GM18520 (cell line): ENCODE results near the gene DOLPP1.

Experiments used
- ATAC-seq: cut with Tn5 transposase; IDR thresholded peaks from one replicate; pipeline ENCODE4 v1.9.1; 2021; ENCODE audit not compliant: unreplicated experiment

The DOLPP1 gene

DNA sequence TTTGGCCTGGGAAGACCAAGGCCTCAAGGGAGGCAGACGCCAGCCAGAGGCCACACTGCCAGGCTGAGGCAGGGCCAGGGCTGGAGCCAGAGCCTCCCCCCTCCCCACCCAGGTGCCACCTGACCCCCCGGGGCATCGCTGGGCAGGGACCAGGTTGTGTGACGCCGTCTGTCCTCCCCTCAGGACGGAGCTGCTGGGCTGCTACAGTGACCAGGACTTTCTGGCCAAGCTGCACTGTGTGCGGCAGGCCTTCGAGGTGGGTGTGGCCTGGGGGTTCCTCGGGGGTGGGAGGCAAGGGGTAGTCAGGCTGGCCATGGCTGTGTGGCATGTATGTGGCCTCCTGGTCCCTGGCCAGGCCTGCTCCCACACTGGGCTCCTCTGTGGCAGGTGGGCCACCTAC is 17.9 kb upstream of the DOLPP1 start:
- no peak for ATAC-seq

DNA sequence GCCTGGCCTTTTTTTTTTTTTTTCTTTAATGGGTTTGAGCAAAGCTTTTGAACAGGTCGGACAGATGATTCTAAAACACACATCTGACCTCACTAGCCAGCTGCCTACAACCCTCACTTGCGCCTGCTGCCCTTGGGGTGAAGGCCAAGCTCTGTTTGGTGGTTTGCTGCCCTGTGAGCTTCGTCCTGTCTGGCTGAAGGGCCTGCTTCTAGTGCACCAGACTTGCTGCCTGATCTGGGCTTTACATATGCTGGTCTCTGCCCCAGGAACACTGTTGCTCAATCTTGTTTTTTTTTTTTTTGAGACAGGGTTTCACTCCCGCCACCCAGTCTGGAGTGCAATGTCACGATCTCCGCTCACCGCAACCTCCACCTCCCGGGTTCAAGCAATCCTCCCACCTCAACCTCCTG is 16.4 kb upstream of the DOLPP1 start:
- ATAC-seq = no peak

DNA sequence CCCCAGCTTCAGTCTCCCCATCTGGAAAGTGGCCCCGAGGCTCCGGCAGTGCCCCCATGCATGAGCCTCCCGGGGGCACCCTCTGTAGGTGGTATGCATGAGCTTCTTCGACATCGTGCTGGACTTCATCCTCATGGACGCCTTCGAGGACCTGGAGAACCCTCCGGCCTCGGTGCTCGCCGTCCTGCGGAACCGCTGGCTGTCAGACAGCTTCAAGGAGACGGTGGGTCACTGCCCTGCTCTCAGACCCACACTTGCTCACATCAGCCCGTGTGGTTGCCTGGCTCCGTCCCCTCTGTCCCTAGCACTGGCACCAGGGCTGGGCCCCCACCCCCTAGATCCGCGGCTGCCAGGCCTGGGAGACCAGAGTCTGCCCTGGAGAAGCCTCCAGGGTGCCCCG is 12.8 kb upstream of the DOLPP1 start:
- ATAC-seq = no peak

DNA sequence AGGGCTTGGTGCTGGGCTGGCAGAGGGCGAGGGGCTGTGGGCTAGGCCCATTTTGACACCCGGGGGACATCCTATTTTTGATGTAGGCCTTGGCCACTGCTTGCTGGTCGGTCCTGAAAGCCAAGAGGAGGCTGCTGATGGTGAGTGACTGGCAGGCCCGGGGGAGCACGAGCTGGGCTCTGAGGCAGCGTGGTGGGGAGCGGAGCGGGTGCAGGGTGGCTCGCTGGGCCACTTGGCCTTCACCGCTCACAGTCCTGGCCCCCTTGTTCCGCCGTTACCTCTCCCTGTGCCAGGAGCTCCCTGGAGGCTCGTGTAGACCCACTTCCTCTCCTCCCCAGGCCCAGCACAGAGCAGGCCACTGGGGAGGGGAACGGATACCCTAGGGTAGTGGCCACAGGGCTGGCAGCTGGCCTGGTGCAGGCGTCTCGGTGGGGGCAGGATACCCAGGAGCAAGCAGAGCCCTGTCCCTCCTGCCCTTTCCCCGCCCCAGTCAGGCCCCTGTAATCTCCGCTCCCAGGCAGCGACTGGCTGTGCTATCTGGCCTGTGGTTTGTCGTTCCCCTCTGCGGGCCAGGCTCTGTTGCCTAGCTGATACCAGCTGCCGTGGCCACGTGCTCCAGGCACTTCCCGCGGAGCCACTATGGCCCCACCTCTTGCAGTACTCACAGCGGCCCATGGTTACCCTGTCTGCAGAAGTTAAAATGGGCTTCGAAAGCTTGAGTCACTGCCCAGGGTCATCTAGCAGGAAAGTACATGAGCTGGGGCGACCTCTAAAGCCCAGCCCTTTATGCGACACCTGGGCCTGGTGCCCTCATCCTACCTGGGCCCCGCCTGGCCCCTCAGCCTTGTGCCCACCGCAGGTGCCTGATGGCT is 11.7 kb upstream of the DOLPP1 start:
- no peak for ATAC-seq

DNA sequence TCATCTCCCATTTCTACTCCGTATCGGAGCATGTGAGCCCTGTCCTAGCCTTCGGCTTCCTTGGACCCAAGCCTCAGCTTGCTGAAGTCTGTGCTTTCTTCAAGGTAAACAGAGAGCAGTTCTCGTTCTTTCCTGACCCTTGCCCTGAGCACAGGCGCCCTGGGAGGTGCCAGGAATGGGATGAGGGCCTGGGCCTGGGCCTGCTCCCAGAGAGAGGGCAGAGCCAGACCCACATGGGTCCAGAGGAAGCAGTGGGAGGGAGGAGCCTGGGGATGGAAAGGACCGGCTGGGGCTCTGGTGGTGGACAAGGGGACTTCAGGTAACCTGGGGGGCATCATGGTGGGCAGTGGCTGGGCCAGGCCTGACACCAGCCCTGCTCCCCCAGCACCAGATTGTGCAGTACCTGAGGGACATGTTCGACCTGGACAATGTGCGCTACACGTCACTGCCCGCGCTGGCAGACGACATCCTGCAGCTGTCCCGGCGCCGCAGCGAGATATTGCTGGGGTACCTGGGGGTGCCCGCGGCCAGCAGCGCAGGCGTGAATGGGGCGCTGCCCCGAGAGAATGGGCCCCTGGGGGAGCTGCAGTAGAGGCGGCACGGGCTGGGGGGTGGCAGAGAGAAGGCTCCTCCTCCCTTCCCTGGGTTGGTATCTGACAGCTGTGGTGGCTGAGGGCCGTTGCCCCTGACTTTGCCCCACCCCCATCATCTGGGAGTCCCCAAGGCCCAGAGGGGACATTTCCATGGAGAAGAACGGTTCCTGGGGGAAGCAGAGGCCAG is 10.9 kb upstream of the DOLPP1 start:
- ATAC-seq = no peak

DNA sequence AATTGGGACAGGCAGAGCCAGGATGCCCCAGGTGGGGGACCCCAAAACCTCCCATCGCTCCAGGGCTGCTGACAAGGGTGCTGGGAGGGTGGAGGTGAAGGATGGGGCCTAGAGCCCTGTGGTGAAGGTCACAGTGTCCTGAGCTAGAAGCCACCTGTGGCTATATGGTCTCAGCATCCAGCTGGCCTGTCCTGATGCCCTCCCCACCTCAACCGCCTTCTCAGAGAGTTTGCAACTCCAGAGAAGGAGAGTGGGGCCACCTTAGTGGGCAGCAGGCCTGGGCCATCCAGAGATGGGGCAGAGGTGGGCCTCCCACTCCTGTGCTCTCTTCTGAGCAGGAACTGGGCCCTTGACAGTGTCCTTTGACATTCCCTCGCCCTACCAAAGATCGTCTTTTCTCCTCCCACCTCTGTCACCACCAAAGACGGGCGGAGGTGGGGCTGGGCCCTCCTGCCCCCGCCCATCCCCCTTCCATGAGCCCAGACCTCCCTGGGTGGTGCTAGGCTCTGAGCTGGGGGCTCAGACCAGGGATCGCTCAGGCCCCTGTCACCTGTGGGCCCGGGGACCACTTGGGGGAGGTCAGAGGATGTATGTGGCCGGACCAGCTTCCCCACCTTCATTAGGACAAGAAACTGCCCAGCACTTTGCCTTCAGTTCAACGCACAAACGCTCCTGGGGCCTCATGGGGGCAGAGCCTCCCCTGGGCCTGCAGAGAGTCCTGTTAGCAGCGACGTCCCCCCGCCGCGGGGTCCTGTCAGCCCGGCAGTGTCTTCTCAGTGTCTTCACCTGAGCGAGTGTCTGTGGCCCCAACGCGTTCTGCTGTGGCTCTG is 10.0 kb upstream of the DOLPP1 start:
- no peak for ATAC-seq

DNA sequence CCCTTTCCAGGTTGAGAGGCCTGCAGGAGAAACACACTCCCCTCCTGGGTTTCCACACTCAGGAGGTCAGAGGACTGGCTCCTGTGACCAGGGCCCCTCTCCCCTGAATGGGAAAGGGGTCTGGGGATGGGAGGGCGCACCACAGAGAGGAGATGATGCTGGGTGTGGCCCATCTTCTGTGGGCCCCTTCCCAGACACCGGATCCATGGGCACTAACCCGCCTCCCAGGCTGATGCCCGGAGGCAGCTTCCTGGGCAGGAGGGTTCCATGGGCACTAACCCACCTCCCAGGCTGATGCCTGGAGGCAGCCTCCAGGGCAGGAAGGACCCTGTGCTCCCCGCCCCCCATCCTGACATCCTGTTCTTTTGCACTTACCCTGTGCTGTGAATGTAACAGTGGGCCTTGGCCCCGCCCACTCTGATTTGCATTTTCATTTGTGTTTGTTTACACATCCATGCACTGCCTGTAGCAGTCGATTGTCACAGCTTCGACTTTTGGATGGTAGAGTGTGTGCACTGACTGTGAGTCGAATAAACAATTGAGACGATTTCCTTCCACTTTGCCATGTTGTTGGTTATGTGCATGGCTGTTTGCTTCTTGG is 9.3 kb upstream of the DOLPP1 start:
- no peak for ATAC-seq

DNA sequence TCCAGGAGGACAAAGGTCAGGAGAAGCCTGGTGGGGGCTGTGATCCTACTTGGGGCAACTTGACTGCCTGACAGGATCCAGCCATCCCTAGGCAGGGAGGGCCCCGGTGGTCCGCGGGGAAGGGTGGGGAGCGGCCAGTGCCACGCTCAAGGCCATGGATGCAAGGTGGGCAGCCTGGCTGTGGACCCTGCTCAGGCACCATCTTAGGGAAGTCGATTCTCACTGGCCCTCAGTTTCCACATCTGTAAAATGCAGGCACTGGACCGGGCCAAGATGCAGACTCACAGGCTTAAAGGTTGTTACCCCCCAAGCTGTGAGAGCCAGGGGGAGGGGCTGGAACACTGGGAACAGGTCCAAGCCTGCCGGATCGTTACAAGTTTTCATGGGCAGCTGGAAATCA is 8.7 kb upstream of the DOLPP1 start:
- no peak for ATAC-seq

DNA sequence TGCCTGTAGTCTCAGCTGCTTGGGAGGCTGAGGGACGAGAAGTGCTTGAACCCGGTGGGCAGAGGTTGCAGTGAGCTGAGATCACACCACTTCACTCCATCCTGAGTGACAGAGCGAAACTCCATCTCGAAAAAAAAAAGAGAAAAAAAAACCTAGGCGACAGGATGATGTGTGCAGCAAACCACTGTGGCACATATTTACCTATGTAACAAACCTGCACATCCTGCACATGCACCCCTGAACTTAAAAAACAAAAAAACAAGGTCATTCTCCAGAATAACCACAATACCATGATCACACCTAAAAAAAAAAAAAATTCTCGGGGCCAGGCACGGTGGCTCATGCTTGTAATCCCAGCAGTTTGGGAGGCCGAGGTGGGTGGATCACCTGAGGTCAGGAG is 7.5 kb upstream of the DOLPP1 start:
- no peak for ATAC-seq

DNA sequence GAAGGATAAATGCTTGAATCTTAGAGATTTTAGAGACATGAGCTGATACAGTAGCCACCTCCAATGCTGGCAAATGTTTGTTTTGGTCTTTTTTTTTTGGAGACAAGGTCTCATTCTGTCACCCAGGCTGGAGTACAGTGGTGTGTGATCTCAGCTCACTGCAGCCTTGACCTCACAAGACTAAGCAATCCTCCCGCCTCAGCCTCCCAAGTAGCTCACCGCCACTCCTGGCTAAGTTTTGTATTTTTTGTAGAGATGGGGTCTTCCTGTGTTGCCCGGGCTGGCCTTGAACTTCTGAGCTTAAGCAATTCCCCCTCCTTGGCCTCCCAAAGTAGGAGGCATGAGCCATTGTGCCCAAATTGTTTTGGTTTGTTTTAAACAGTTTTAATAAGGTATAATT is 6.8 kb upstream of the DOLPP1 start:
- ATAC-seq = no peak

DNA sequence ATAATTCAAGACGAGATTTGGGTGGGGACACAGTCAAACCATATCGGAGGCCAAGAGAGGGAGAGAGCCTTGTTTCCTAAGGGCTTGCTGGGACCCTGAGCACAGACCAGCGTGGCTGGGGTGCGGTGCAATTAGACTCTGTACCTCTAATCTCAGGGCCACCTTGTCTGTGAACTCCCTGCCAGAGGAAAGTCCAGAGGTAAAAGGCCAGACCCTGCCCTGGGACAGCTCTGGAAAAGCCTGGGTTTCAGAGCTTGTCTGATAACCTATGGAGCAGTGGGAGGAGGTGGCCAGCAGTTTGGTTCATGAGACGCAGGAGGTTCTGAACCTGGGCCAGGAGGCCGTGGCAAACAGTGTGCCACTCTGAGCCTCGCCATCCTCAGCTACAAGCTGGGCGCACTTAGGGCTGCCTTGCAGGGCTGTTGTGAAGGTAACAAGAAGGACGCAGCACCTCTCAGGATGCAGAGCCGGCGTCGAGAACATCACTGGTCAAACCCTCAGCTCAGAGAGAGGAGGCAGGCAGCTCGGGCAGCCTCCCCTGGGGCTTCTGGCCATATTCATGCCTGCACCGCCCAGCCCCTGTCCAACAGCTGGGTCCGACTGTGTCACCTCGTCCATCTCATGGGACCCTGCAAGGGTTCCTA is 4.8 kb upstream of the DOLPP1 start:
- no peak for ATAC-seq

DNA sequence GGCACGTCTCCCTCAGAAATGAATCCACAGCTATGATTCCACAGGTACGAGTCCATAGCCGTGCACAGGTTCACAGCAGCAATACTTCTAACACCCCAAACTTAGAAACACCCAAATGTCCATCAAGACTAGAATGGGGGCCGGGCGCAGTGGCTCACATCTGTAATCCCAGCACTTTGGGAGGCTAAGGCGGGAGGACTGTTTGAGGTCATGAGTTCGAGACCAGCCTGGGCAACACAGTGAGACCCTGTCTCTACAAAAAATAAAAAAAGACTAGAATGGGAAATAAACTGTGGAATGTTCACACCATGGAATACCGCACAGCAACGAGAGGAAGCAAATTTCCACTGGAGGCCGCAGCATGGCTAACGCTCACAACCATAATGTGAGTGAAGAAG is 4.3 kb upstream of the DOLPP1 start:
- no peak for ATAC-seq

DNA sequence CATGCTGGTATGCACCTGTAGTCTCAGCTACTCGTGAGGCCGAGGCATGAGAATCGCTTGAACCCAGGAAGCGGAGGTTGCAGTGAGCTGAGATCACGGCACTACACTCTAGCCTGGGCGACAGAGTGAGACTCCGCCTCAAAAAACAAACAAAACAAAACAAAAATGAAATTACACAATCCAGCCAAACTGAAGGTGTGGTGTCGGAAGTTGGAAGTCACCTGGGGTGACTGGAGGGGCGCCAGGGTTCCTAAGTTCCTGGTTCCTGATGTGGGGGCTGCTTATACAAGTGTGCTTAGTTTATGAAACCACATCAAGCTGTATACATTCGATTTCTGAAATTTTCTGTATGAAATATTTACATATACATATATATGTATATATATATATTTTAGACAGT is 3.7 kb upstream of the DOLPP1 start:
- ATAC-seq = no peak

DNA sequence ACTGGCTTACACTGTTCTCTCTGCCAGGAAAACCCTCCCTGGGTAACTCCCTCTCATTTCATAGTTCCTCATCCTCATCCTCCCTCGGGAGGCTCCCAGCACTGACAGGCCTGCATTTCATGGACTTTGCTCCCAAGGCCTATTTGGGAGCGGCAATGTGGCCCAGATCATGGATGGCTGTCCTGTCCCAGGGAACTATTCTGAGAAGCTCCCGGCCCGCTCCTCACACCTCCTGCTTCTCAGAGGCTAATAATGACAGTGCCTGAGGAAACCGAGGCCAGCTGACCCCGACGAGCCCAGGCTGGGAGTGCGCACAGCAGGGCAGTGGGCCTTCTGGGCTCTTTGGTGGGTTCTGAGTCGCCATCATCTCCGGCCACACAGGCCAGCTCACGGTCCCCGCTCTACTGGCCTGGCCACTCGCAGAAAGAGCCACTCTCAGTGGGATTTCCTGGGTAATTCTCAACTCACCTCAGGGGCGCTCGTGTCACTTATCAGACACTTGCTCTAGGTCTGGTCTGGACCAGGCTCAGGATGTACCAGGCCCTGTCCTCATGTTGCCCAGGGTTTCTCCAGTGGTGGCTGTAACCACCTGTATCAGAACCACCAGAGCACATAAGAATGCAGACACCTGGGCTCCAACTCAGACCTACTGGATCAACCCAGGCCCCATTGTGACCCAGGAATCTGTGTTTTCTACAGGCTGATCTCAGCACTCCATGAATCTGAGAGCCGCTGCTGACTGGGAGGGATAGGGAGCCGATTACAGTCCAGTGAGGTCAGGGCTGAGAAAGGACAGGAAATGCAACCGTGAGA is 2.0 kb upstream of the DOLPP1 start:
- no peak for ATAC-seq

DNA sequence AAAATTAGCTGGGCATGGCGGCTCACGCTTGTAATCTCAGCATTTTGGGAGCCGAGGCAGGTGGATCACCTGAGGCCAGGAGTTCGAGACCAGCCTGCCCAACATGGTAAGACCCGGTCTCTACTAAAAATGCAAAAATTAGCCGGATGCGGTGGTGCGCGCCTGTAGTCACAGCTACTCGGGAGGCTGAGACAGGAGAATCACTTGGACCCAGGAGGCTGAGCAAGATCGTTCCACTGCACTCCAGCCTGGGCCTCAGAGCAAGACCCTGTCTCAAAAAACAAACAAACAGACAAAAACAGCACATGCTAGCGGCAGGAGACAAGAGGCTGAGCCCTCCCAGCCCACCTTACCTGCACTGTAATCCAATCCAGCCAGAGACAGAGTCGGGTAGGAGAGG is 1.1 kb upstream of the DOLPP1 start:
- ATAC-seq = no peak

DNA sequence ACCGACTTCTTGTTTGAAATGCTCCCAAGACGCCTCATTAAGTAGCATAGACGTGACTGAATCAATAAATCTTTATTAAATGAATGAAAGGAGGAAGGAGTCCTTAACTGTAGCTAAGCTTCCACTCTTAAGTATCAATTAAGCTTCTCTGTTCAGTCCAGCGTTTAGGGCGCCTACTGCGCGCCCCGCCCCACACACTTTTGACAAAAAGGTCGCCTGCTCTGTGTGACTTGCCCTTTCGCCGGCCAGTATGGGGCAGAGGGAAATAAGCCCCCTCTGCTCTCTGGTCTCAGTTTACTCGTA is 662 bp upstream of the DOLPP1 start:
- no peak for ATAC-seq

DNA sequence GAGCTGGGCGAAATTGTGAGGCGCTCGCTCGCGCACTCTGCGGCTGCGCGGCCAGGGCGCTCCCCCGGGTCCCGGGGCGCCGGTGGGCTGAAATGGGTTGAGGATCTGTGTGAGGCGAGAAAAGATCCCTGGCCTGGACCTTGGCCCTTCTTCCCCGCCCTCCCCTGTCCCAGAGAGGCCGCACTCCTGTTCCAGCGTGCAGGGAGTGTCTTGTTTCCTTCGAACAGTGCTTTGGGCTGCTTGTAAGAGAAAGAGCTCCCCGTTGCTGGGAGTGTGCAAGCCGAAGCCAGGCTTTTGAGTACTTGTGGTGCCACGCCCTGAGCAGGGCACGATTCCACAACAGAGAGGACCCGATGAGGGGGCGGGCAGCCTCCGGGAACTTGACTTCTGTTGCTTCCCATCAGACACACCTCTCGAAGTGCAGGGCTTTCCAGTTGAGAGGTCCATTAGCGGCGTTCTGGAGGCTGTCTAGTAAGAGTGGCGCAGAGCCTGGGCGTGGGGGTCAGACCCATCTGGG is 535 bp downstream of the DOLPP1 start:
- no peak for ATAC-seq

DNA sequence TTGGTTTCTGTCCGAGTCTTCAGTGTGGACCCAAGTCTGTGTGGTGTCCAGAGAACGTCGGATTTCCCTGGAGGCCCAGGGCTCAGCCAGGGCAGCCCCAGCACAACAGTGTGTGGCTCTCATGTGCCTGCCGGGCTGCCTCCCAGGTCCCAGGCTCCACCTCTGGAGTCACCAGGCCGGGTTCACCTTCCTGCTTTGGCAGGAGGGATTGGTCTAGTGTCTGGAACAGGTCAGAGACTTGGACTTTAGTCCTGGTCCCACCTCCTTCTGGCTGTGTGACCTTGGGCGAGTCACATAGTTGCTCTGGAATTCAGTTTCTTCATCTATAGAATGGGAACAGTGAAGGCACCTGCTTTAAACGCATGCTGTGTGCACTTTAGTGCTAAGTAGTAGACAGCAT is 3.2 kb downstream of the DOLPP1 start:
- ATAC-seq = no peak

DNA sequence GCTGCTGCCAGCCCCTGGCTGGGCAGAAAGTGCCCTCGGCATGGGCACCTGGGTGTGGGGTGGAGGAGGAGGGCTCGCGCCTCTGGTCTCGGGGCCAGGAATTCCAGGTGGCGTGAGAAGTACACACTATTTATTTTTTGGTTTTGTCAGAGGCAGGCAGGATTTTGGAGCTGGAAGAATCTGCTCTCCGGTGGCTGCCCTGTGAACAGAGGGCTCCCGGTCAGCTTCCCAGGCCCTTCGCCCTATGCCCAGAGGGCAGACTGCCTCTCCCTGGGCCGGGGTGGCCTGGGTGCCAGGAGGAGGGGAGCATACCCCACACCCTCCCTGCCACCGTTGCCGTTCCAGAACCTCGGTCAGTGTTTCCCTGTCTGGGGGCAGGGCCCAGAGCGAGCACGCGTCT is 8.3 kb downstream of the DOLPP1 start:
- no peak for ATAC-seq
